GM18507 (cell line): Measurements from ENCODE around the gene LRRC43.
"Not testable (repeated sequence)": the region's sequence is repeated elsewhere in the genome, so short reads cannot be mapped to it uniquely, and the experiment has no call there.

ENCODE experiments used
- DNase-seq: peaks from one replicate; pipeline ENCODE4 v3.0.0; 2011; ENCODE audit warnings: low read depth; ENCODE audit not compliant: insufficient read length; ENCODE audit errors: extremely low spot score
- FAIRE-seq: peaks from 2 replicates; lab custom pipeline; 2011; peaks lifted over from hg19 to GRCh38; lab: Jason Lieb, UNC

LRRC43 gene

DNA sequence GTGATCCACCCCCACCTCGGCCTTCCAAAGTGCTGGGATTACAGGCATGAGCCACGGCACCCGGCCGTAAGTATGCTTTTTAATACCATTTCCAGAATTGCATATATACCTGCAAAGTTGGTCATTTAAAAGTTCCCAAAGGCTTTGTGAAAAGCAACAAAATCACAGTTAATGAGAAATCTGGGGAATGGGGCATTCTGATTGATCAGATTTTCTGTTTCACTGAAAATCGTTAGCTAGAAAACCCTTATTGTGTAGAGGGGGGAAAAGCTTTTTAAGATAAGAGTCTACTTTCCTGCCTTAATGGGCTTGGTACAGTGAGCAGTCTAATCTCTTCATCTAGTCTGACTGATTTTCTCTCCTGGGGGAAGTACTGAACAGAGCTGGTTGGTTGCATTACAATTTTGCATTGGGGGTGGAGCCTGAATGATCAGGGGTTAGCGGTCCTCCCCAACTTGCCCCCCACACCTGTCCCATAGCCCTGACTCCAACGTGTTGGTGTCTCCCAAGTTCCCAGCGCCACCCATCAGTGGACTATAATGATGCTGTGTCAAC, 32.7 kb upstream of the LRRC43 start:
- no peak for DNase-seq
- FAIRE-seq, result no peak

- DNase-seq (no peak), FAIRE-seq (no peak)
Observed at GRCh38 chr12:122152754-122153153, 30.2 kb upstream of the LRRC43 start.

GRCh38 chr12:122155705-122156104, 27.2 kb upstream of the LRRC43 start:
- FAIRE-seq (no peak), DNase-seq (no peak)

DNA sequence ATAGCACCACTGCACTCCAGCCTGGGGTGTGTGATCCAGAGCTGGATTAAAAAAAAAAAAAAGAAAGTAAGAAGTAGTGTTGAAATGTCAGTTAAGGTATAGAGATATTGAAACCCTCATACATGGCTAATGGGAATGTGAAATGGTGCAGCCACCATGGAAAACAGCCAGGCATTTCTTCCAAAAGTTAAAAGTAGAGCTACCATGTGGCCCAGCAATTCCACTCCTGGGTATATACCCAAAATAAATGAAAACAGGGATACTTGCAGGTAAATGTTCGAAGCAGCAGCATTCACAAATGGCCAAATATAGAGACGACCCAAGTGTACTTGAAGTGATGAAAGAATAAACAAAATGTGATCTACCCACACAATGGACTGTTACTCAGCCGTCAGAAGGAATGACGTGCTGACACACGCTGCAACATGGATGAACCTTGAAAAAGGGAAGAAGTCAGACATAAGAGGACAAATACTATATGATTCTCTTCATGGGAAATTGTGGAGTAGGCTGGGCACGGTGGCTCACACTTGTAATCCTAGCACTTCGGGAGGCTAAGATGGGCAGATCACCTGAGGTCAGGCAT, 24.1 kb upstream of the LRRC43 start:
- FAIRE-seq (no peak), DNase-seq (no peak)

GRCh38 chr12:122159882-122160281, 23.0 kb upstream of the LRRC43 start:
- DNase-seq, result no peak
- no peak for FAIRE-seq

DNA sequence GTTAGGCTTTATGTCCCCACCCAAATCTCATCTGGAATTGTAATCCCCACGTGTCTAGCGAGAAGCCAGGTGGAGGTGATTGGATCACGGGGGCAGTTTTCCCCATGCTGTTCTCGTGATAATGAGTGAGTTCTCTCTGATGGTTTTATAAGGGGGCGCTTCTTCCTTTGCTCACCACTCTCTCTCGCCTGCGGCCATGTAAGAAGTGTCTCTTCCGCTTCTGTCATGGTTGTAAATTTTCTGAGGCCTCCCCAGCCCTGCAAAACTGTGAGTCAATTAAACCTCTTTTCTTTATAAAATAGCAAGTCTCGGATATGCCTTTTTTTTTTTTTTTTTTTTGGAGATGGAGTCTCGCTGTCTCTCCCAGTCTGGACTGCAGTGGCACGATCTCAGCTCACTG, 22.2 kb upstream of the LRRC43 start:
- no peak for DNase-seq
- FAIRE-seq, result no peak

DNA sequence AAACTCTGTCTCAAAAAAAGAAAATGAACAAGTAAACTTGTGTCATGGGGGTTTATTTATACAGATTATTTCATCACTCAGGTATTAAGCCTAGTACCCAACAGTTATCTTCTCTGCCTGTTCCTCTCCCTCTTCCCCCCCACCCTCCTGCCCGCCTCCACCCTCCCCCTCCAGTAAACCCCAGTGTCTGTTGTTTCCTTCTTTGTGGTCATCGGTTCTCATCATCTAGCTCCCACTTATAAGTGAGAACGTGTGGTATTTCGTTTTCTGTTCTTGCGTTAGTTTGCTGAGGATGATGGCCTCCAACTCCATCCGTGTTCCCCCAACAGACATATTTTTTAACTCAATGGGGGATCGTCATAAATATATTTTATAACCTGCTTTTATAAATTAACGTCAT, 21.2 kb upstream of the LRRC43 start:
- no peak for DNase-seq
- no peak for FAIRE-seq

GRCh38 chr12:122162976-122163375, 19.9 kb upstream of the LRRC43 start:
- DNase-seq (no peak), FAIRE-seq (no peak)

- FAIRE-seq (peak; percentile 36), DNase-seq (no peak)
Observed at GRCh38 chr12:122166422-122167349, 16.2 kb upstream of the LRRC43 start.

DNA sequence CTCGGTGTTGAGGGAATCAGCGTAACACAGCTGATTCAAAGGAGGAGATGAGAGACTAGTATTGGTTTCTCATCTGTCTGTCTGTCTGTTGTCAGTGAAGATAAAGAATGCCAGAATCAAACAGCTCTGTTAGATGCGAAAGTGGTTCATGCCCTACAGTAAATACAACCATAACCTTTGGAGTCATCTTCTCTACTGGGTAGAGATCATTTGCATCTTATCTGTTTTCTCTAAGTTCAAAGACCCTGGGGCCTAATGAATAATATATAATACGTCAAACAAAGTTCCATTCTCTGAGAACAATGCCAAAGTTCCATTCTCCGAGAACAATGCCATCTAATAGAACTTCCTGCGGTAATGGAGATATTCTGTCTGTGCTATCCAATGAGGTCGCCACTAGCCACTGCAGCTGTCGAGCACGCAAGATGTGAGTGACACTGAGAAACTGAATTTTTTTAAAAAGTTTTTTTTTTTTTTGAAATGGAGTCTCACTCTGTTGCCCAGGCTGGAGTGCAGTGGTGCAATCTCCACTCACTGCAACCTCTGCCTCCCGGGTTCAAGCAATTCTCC, 15.5 kb upstream of the LRRC43 start:
- DNase-seq, result no peak
- no peak for FAIRE-seq

DNA sequence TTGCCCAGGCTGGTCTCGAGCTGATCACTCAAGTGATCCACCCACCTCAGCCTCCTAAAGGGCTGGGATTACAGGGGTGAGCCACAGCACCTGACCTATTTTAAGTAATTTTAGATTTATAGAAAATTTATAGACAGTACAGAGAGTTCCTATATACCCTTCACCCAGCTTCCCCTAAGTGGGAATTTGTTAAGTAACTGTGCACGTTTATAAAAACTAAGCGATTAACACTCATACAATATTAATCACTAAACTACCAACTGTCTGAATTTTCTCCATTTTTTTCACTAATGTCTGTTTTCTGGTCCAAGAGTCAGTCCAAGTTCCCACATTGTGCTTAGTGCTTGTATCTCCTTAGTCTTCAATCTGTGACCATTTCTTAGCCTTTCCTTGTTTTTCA, 14.4 kb upstream of the LRRC43 start:
- DNase-seq, result no peak
- FAIRE-seq, result no peak

DNA sequence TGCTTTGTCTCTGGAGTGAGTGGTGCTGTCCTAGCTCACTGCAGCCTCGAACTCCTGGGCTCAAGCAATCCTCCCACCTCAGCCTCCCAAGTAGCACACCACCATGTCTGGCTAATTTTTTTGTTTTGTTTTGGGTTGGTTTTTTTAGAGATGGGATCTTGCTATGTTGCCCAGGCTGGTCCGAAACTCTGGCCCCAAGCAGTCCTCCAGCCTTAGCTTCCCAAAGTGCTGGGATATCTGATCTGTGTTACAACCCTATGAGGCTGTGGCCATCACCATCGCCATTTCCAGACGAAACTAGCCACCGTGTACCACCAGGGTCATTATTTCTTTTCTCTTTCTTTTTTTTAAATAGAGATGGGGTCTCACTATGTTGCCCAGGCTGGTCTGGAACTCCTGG, 11.5 kb upstream of the LRRC43 start:
- DNase-seq, result no peak
- no peak for FAIRE-seq

DNA sequence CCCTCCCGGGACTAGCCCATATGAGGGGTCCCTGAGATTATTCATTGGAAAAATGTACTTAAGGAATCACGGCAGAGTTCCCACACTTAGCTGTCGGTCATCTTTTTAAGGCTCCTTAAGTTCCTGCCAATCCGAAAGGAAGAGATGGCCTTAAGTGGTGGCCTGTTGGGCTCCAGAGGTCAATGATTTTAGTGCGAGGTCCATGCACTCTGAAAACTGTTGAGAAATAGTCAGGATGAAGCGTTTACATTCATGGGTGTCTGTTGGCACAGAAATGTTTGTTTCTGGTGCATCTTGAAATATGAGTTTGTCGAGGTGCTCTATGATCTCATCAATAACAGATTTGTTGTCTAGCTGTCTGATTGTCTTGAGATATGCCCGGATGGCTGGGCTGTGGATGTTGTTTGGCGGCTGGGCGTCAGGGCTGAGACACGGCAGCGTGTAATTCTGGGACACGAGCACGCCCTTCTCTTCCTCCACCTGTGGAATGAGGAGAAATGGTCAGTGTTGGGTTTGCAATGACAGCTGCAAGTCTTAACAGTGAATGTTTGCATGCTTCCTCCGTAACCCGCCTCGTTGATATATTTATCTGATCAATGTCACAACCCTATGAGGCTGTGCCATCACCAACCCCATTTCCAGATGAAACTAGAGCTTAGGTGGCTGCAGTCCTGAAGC, 10.5 kb upstream of the LRRC43 start:
- DNase-seq (no peak), FAIRE-seq (no peak)

DNA sequence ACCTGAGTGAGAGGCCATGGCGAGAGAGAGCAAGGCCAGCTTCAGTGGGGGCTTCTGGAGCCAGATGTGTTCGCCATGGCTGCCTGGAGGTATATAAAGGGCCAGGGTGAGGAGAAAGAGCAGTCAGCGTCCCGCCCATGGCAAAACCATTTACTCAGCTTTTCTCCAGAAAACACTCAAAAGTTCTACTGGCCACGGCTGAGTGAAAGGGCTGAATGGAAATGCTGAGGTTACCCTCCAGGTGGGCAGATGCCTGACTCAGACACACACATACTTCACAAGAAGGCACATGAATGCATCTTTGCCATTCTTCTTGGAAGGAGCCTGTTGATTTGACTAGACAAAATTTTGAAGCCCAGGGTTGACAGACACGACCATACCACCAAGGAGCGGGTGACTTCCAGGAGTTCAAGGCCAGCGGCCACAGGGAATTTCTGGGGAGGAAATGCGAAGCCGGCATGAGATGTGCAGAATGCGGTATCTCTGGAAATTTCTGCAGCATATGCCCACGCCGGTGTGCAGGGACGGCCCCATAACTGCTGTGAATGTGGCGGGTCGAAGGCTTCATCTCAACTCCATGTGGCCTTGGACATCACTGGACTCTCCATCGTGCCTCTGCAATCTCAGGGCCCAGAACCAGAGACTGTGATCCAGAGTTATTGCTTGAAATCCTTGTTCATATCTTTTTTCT, 8.6 kb upstream of the LRRC43 start, which contains the start of gene IL31:
TSS of gene IL31 (minus strand) at position 67 of the 691 bp plus-strand sequence. CDS start at position 18, 49 bp downstream.
- no peak for FAIRE-seq
- DNase-seq, result no peak

- not testable (repeated sequence) for FAIRE-seq, DNase-seq
Observed at GRCh38 chr12:122176473-122176872, 6.5 kb upstream of the LRRC43 start.

DNA sequence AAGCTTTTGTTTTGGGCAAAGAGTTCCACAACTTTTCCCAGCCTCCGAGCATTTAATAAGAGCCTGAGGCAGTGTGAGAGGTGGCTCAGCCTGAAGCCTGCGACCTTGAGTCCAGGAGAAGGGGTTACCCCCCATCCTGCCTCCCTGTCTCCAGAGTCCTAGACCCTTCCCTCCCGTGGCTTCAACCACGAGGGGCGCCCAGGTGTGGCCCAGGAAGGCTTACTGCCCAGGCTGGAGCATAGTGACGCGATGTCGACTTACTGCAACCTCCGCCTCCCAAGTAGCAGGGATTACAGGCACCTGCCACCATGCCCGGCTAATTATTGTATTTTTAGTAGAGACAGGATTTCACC, 641 bp downstream of the LRRC43 start:
- no peak for FAIRE-seq

DNA sequence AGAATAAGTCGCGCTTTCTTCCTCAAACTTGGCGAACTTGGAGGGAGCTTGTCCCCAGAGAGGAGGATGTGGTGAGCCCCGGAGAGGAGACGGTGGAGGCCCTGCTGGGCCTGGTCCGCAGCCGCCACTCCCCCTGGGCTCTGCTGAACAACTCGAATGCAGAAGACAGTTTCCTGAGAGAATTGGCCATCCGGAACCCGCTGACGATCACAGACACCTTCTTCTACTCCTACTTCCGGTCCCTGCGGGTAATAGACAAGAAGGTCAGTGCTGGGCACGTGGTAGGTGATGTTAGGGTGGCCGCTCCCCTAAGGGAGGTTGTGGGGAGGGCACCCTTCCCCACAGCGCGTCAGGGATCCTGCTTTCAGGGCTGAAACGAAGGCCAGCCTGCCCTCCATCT, 1.6 kb downstream of the LRRC43 start:
- DNase-seq (no peak), FAIRE-seq (no peak)

More for the DNA sequence above, 641 bp downstream of the LRRC43 start:
- no peak for DNase-seq

- DNase-seq, result no peak
- no peak for FAIRE-seq
Observed at GRCh38 chr12:122185079-122185478, 2.2 kb downstream of the LRRC43 start.

- FAIRE-seq (no peak), DNase-seq (no peak)
Observed at GRCh38 chr12:122185494-122186082, 2.7 kb downstream of the LRRC43 start.
